RWPE2 (cell line): ENCODE measurements around the gene DDX4.
A peak's percentile ranks its signal among the peaks of the same experiment; 100 is the strongest.

Experiments
- ATAC-seq: fragments of 200-7000 bp; cut with Tn5 transposase; 3 replicates; pipeline ENCODE4 v1.9.1; 2021; ENCODE audit warnings: low read depth
- DNase-seq: peaks from one replicate; pipeline ENCODE4 v3.0.0-alpha.2; 2020; ENCODE audit warnings: low spot score
- H3K27ac ChIP-seq: fragments of 450-650 bp; 2 replicates; pipeline ENCODE4 v1.5.1; 2017; ENCODE audit warnings: mild to moderate bottlenecking; ENCODE audit not compliant: poor library complexity, severe bottlenecking
- H3K27me3 ChIP-seq: fragments of 250-450 bp; sonication (Bioruptor Pico); 2 replicates; pipeline ENCODE4 v1.5.1; 2021; ENCODE audit warnings: mild to moderate bottlenecking, moderate library complexity; ENCODE audit not compliant: insufficient read depth, poor library complexity, severe bottlenecking
- H3K36me3 ChIP-seq: fragments of 250-450 bp; sonication (Bioruptor Pico); 2 replicates; pipeline ENCODE4 v1.5.1; 2020; ENCODE audit warnings: low read depth, mild to moderate bottlenecking, moderate library complexity
- H3K4me1 ChIP-seq: fragments of 250-450 bp; sonication (Bioruptor Pico); 2 replicates; pipeline ENCODE4 v1.5.1; 2021; ENCODE audit warnings: mild to moderate bottlenecking, moderate library complexity; ENCODE audit not compliant: insufficient read depth, poor library complexity, severe bottlenecking
- H3K4me3 ChIP-seq: fragments of 250-450 bp; sonication (Bioruptor Pico); 2 replicates; pipeline ENCODE4 v1.5.1; 2021; ENCODE audit warnings: mild to moderate bottlenecking, moderate library complexity; ENCODE audit not compliant: severe bottlenecking
- H3K9me3 ChIP-seq: fragments of 250-450 bp; sonication (Bioruptor Pico); 2 replicates; pipeline ENCODE4 v1.5.1; 2021; ENCODE audit warnings: mild to moderate bottlenecking, moderate library complexity; ENCODE audit not compliant: severe bottlenecking
- CTCF ChIP-seq: fragments of 450-650 bp; IDR thresholded peaks from one replicate; pipeline ENCODE4 v1.5.1; 2017; ENCODE audit warnings: mild to moderate bottlenecking, moderate library complexity; ENCODE audit not compliant: poor library complexity, severe bottlenecking

DDX4 gene

GRCh38 chr5:55821731-55822512 is 84.1 kb downstream of the DDX4 start:
- H3K9me3 ChIP-seq, result no peaks in the 10 kb centered on the region
- no peak overlapping the region for H3K27ac ChIP-seq
- H3K36me3 ChIP-seq, result no peaks in the 10 kb centered on the region
- H3K27me3 ChIP-seq, result no peaks in the 10 kb centered on the region
- TF ChIP-seq CTCF, result no peak
- ATAC-seq (peak; percentile 64; the same call in 2 of the 3 replicates), DNase-seq (no peak)
- H3K4me3 ChIP-seq, result peak overlapping the region; percentile 21
- H3K4me1 ChIP-seq, result no peaks in the 10 kb centered on the region

GRCh38 chr5:55823151-55823796 is 85.4 kb downstream of the DDX4 start:
- TF ChIP-seq CTCF, result no peak
- DNase-seq, result no peak

GRCh38 chr5:55829956-55830355 is 92.1 kb downstream of the DDX4 start:
- H3K9me3 ChIP-seq, result no peaks in the 10 kb centered on the region
- no peak overlapping the region for H3K4me3 ChIP-seq
- H3K36me3 ChIP-seq, result no peaks in the 10 kb centered on the region
- H3K27ac ChIP-seq, result no peak overlapping the region
- ATAC-seq (peak; percentile 17; the same call in 1 of the 3 replicates), DNase-seq (no peak)
- H3K27me3 ChIP-seq, result no peaks in the 10 kb centered on the region
- H3K4me1 ChIP-seq, result no peaks in the 10 kb centered on the region
- no peak for TF ChIP-seq CTCF

More at GRCh38 chr5:55823151-55823796, 85.4 kb downstream of the DDX4 start:
- Histone ChIP-seq H3K4me1 (no peaks in the 10 kb centered on the region), H3K27me3 (no peaks in the 10 kb centered on the region), H3K27ac (no peak overlapping the region), H3K9me3 (no peaks in the 10 kb centered on the region), H3K4me3 (no peak overlapping the region), H3K36me3 (no peaks in the 10 kb centered on the region)
- ATAC-seq, result no peak

GRCh38 chr5:55832446-55832845 is 94.6 kb downstream of the DDX4 start:
- ATAC-seq (no peak), DNase-seq (no peak)
- Histone ChIP-seq H3K9me3 (no peaks in the 10 kb centered on the region), H3K27ac (no peak overlapping the region), H3K36me3 (no peaks in the 10 kb centered on the region), H3K4me1 (no peaks in the 10 kb centered on the region), H3K27me3 (no peaks in the 10 kb centered on the region), H3K4me3 (no peak overlapping the region)
- no peak for TF ChIP-seq CTCF

- no peak overlapping the region for H3K27ac ChIP-seq
- no peaks in the 10 kb centered on the region for H3K4me1 ChIP-seq
- H3K9me3 ChIP-seq, result no peaks in the 10 kb centered on the region
- no peaks in the 10 kb centered on the region for H3K27me3 ChIP-seq
- TF ChIP-seq CTCF, result no peak
- H3K4me3 ChIP-seq, result no peak overlapping the region
- no peak for ATAC-seq
- no peak for DNase-seq
- H3K36me3 ChIP-seq, result no peaks in the 10 kb centered on the region
Measured at GRCh38 chr5:55836191-55836590, 98.3 kb downstream of the DDX4 start.
